D721Med (cell line): ENCODE results near the gene BRD8.
"Not testable (repeated sequence)": the region's sequence is repeated elsewhere in the genome, so short reads cannot be mapped to it uniquely, and the experiment has no call there.

Source experiments
- DNase-seq: peaks from one replicate; pipeline ENCODE4 v3.0.0; 2011; ENCODE audit warnings: low spot score; ENCODE audit not compliant: insufficient read length
- FAIRE-seq: peaks from 2 replicates; lab custom pipeline; 2011; peaks lifted over from hg19 to GRCh38; lab: Jason Lieb, UNC
- TF ChIP-seq, protein P1 (sequence below): IDR thresholded peaks from 2 replicates; pipeline ENCODE4 v1.5.1; 2012; ENCODE audit warnings: mild to moderate bottlenecking, control low read depth; ENCODE audit not compliant: insufficient read depth; ENCODE audit errors: missing control alignments

Gene BRD8

GRCh38 chr5:138159666-138160065 lies 18.8 kb downstream of the BRD8 start:
- DNase-seq: no peak
- TF ChIP-seq, protein P1, sequence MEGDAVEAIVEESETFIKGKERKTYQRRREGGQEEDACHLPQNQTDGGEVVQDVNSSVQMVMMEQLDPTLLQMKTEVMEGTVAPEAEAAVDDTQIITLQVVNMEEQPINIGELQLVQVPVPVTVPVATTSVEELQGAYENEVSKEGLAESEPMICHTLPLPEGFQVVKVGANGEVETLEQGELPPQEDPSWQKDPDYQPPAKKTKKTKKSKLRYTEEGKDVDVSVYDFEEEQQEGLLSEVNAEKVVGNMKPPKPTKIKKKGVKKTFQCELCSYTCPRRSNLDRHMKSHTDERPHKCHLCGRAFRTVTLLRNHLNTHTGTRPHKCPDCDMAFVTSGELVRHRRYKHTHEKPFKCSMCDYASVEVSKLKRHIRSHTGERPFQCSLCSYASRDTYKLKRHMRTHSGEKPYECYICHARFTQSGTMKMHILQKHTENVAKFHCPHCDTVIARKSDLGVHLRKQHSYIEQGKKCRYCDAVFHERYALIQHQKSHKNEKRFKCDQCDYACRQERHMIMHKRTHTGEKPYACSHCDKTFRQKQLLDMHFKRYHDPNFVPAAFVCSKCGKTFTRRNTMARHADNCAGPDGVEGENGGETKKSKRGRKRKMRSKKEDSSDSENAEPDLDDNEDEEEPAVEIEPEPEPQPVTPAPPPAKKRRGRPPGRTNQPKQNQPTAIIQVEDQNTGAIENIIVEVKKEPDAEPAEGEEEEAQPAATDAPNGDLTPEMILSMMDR: no peak
- FAIRE-seq: no peak

DNA sequence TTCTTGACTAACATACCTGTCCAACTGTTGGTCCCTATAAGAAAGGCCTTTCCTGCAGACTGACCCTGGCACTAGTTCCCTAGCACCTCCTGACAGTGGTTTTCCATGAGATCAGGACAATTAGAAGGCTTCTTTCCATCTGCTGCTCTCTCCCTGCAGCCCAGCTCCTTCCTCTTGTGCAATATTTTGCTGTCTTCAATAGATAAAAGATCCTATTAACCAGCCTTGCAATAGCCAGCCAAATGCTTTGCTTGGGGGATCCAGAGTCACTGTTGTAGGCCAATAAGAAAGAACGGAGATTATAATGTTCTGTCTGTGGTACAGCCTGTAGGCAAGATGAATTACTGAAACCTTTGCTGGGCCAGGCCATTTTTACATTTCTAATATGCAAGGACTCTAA lies 20.8 kb downstream of the BRD8 start:
- TF ChIP-seq, protein P1: no peak
- no peak for FAIRE-seq
- DNase-seq: no peak

- not testable (repeated sequence) for FAIRE-seq, DNase-seq
Observed at GRCh38 chr5:138155977-138156376, 22.5 kb downstream of the BRD8 start.

DNA sequence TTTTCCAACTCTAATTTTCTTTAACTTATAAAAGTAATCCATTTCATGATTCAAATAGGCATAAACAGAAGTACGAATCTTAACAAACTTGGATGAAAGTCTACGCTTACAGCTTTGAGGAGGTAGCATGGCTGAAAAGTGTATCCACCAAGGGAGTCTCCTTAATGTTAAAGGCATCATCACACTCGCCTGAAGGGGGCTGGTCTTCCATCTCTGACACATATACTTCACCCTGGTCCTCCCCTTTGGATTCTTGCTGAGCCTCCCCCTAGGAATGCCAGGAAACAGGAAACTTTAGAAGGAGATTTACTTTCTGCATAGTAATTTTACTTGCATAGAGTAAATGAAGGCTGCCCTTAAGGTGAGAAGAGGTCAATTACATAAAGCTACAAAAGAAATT lies 28.9 kb downstream of the BRD8 start:
- TF ChIP-seq, protein P1: no peak
- no peak for DNase-seq
- FAIRE-seq: no peak

GRCh38 chr5:138148811-138149210 lies 29.6 kb downstream of the BRD8 start:
- no peak for DNase-seq

DNA sequence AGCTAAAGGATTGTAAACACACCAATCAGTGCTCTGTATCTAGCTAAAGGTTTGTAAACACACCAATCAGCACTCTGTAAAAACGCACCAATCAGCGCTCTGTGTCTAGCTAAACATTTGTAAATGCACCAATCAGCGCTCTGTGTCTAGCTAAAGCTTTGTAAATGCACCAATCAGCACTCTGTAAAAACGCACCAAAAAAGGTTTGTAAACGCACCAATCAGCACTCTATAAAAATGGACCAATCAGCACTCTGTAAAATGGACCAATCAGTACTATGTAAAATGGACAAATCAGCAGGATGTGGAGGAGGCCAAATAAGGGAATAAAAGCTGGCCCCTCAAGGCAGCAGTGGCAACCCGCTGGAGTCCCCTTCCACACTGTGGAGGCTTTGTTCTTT lies 34.9 kb downstream of the BRD8 start:
- not testable (repeated sequence) for DNase-seq, FAIRE-seq

More at GRCh38 chr5:138148811-138149210, 29.6 kb downstream of the BRD8 start:
- no peak for FAIRE-seq
- TF ChIP-seq, protein P1: no peak

DNA sequence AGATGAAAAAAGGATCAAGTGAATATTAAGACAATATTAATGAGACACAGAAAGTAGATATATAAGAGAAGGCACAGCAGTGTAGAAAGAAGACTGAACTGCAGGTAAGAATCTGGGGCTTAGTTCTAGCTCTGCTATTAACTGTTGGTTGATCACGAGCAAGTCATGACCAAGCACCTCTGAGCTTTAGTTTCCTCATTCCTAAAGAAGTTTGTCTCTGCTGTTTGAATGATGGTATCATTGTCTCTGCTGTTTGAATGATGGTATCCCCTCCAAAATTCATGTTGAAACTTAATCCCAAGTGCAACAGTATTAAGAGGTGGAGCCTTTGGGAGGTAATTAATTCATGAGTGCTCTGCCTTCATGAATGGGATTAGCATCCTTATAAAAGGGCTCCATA lies 36.7 kb downstream of the BRD8 start:
- TF ChIP-seq, protein P1: no peak
- DNase-seq (no peak), FAIRE-seq (no peak)

DNA sequence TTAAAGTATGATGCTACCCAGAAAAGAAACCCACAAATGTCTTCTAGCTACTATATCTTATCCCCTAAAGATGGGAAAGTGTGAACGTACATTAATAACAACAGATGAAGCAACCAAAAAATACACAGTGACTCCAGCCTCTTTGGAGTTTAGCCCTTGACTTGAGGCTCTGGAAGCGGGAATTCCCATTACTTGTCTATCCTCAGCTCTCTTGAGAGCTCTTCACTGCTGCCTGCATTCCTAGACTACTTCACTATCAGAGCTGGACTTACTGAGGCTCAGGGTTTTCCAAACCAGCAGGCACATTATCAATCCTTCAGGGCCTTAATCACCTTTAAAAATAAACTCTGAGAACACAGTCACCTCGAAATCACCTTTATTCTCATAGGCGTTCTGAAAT lies 38.2 kb downstream of the BRD8 start:
- no peak for FAIRE-seq
- no peak for DNase-seq
- TF ChIP-seq, protein P1: no peak
